HFFc6 (cell line): Measurements from ENCODE around the gene ULK2. TPM values are rescaled to one million over a fixed set of nuclear protein-coding genes. Genes with fewer than 3 reads are reported as not detected.
A peak's percentile ranks its signal among the peaks of the same experiment; 100 is the strongest.

Source experiments
- DNase-seq: peaks from one replicate; pipeline ENCODE4 v3.0.0-alpha.2; 2018
- H3K27ac Mint-ChIP-seq: 2 replicates; pipeline ENCODE4 v1.8.0; 2020; ENCODE audit warnings: mild to moderate bottlenecking, mixed read lengths
- H3K27me3 Mint-ChIP-seq: 2 replicates; pipeline ENCODE4 v1.8.0; 2021; ENCODE audit warnings: mild to moderate bottlenecking, moderate library complexity, mixed read lengths; ENCODE audit not compliant: insufficient read depth
- H3K36me3 Mint-ChIP-seq: 2 replicates; pipeline ENCODE4 v1.8.0; 2021; ENCODE audit warnings: low read depth, mixed read lengths
- H3K4me1 Mint-ChIP-seq: 2 replicates; pipeline ENCODE4 v1.8.0; 2020; ENCODE audit warnings: low read depth, mixed read lengths
- H3K4me3 Mint-ChIP-seq: 2 replicates; pipeline ENCODE4 v1.8.0; 2020; ENCODE audit warnings: mild to moderate bottlenecking, moderate library complexity, mixed read lengths
- H3K9me3 Mint-ChIP-seq: 2 replicates; pipeline ENCODE4 v1.8.0; 2020; ENCODE audit warnings: mild to moderate bottlenecking, mixed read lengths
- total RNA-seq, 6 experiments: library from RNA; stranded (reverse); fragmentation: NEBNext Ultra II Directional; extraction: Animal tissue kit (Norgen Biotek cat#: 25700); gene quantifications; 2 replicates in 1 of 6; 3 replicates in 5 of 6; pipeline ENCODE4 v1.2.3, GENCODE V29; 2021
- TF ChIP-seq, protein P1 (sequence below): fragments of 200-600 bp; sonication (generic); IDR thresholded peaks from 2 replicates; pipeline ENCODE4 v1.5.0; 2021; ENCODE audit warnings: antibody characterized with exemption, mild to moderate bottlenecking

ULK2 gene
- total RNA-seq, 6 experiments from 2014 or later = 4.2 to 10.4 (median 6.3) TPM

DNA sequence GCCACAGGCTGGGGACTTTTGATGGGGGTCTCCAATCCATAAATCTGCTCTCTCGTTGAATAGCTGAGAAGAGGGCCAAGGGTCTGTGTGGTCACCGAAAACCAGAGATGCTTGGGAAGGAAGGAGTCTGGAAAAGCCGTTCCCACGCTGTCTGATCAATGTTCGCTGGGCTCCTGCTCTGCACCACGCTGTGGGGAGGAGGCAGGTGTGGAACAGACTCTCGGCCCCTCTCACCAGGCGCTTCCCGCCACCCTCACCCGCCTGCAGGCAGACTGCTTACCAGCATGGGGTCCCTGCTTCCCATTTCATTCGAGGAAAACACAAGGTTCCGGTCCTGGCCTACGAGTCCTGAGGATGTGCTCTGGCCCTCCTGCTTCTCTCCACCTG is 118.9 kb downstream of the ULK2 start:
- no peaks in the 10 kb centered on the region for H3K36me3 Mint-ChIP-seq
- peaks cover 13% of the 10 kb centered on the region for H3K27me3 Mint-ChIP-seq
- TF ChIP-seq, protein P1, sequence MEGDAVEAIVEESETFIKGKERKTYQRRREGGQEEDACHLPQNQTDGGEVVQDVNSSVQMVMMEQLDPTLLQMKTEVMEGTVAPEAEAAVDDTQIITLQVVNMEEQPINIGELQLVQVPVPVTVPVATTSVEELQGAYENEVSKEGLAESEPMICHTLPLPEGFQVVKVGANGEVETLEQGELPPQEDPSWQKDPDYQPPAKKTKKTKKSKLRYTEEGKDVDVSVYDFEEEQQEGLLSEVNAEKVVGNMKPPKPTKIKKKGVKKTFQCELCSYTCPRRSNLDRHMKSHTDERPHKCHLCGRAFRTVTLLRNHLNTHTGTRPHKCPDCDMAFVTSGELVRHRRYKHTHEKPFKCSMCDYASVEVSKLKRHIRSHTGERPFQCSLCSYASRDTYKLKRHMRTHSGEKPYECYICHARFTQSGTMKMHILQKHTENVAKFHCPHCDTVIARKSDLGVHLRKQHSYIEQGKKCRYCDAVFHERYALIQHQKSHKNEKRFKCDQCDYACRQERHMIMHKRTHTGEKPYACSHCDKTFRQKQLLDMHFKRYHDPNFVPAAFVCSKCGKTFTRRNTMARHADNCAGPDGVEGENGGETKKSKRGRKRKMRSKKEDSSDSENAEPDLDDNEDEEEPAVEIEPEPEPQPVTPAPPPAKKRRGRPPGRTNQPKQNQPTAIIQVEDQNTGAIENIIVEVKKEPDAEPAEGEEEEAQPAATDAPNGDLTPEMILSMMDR = no peak
- no peak for DNase-seq
- H3K4me1 Mint-ChIP-seq = peaks cover 35% of the 10 kb centered on the region
- no peak overlapping the region for H3K27ac Mint-ChIP-seq
- H3K9me3 Mint-ChIP-seq = no peaks in the 10 kb centered on the region
- H3K4me3 Mint-ChIP-seq = peak overlapping the region; percentile 42; the same call in 1 of the 2 replicates

DNA sequence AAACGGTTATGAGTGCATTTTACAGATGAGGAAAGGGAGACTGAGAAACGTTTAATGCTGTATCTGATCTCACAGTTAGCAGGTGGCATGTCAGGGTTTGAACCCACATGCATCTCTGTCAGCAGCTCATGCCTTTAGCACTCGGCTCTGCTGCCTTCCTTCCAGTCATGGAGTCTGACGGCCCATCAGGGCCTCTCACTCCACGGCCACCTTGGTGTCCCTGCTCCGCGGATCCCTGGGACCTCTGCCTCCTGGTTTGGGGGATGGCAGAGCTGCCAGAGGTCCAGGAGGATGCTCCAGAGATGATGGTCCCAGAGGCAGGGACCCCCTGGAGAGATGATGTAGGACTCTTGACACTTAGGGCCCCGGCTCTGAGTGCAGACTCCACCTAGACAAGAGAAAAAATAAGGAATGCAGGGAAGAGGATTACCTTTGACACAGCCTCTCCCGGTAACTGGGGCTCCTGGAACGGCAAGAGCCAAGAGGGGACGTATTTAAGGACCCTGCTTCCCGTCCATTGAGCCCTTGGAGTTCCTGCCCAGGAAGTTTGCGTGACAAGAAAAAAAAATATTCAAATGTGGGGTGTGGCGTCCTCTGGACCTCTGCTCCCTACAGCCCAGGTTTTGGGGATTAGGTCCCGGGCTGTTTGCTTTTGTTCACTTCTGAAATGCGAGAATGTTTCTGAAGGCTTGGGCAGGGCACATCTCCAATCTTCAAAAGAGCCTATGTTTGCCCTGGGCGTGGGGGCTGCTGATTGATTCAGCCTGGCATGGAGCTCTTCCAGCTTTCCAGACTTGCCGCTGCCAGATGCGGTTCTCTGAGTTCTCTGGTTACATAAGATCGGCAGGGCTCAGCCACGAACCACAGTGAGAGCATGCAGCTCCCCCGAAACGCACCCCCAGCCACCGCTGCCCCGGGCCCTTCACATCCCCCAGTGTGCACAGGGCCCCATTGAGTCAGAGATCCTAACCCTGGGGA is 119.6 kb downstream of the ULK2 start, which contains the start of gene ALDH3A1:
Gene ALDH3A1 (minus strand): TSS at position 470 of the 978 bp plus-strand sequence. CDS start 3,169 bp downstream, outside the sequence.
- Mint-ChIP-seq H3K27me3 (peaks cover 13% of the 10 kb centered on the region), H3K9me3 (no peaks in the 10 kb centered on the region), H3K4me3 (peak within 1 kb of the TSS; percentile 42), H3K27ac (no peak within 1 kb of the TSS), H3K4me1 (peaks cover 28% of the 10 kb centered on the region), H3K36me3 (no peaks in the 10 kb centered on the region)
- TF ChIP-seq, protein P1 = no peak
- DNase-seq = no peak

DNA sequence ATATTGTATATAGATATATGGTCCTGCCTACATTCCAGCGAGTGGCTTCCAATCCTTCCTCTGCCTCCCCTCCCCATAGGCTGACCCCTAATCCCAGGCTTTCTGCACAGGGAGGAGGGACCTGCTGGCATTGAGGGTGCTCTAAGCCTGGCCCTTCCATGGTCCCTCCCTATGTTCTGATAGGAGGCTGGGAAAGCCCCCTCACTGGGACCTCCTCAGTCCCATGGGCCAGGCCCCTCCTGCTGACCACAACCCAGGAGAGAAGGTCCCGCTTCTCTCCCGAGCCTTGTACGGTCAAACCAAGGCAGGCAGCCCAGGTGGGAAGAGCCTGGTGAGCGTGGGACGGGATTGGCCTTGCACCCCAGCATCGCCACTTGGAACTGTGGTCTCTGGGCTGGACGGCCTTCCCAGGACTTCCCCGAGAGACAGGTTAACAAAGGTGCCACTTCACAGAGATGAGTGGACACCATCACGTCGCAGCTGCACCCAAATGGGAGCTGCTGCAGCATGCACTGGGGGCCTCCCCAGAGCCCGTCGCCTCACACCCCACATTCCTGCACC is 120.5 kb downstream of the ULK2 start:
- no peak overlapping the region for H3K4me3 Mint-ChIP-seq
- no peak for DNase-seq
- H3K4me1 Mint-ChIP-seq = peaks cover 19% of the 10 kb centered on the region
- TF ChIP-seq, protein P1 = no peak
- H3K9me3 Mint-ChIP-seq = no peaks in the 10 kb centered on the region
- no peak overlapping the region for H3K27ac Mint-ChIP-seq
- peaks cover 13% of the 10 kb centered on the region for H3K27me3 Mint-ChIP-seq
- H3K36me3 Mint-ChIP-seq = no peaks in the 10 kb centered on the region

DNA sequence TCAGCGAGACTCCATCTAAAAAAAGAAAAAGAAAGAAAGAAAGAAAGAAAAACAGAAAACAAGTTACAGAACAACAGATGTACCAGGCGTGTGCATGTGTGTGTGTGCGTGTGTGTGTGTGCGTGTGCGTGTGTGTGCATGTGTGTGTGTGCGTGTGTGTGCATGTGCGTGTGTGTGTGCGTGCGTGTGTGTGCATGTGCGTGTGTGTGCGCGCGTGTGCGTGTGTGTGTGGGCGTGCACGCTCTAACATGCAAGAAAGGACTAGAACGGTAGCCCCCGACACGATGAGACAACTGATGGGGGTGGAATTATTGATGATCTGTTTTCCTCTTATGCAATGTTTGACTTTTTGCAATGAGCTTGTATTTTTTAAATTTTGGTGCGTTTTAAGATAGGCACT is 121.2 kb downstream of the ULK2 start:
- DNase-seq = no peak
- Mint-ChIP-seq H3K27ac (no peak overlapping the region), H3K27me3 (peaks cover 19% of the 10 kb centered on the region), H3K4me1 (peaks cover 17% of the 10 kb centered on the region), H3K9me3 (no peaks in the 10 kb centered on the region), H3K4me3 (no peak overlapping the region), H3K36me3 (no peaks in the 10 kb centered on the region)
- TF ChIP-seq, protein P1 = no peak

DNA sequence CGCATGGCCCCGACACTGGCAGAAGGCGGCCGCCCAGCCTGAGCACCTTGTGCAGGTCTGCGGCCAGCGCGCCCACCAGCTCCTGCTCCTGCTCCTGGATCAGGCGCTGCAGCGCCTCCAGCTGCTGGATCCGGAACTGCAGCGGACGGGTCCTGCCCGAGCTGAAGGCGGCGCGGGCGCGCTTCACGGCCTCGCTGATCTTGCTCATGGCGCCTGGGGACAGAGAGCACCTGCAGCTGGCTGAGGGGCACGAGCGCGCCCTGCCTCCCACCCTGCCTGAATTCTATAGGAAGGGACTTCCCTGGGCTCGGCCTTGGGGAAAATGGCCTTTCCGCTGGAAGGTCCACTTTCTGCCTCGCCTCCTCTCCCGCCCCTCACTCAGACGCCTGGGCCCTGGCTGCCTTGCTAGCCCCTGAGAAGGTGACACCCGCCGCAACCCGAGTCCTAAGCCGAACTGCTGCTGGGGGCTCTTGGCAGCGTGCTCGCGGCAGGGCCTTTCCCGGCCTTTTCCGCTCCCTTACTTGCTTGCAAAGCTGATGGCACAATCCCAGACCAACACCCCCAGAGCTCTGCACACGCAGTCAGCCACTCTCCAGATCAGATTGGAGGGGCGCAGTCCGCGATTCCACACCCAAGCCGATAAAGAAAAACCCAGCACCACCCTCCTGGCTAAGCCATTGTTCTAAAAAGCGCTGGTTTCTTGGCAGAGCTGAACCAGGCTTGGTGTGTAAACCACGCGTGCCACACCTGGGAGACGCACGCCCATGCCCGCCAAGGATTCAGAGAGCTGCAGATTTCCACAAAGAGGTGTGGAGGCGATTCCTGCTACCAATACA is 122.6 kb downstream of the ULK2 start:
- DNase-seq = peak; percentile 48
- H3K36me3 Mint-ChIP-seq = no peaks in the 10 kb centered on the region
- no peak overlapping the region for H3K27ac Mint-ChIP-seq
- peaks cover 29% of the 10 kb centered on the region for H3K27me3 Mint-ChIP-seq
- no peaks in the 10 kb centered on the region for H3K9me3 Mint-ChIP-seq
- H3K4me1 Mint-ChIP-seq = peaks cover 17% of the 10 kb centered on the region
- TF ChIP-seq, protein P1 = peak; percentile 88
- 0 out of 2 replicates have a peak overlapping the region, but pooled peaks have one; percentile 26 for H3K4me3 Mint-ChIP-seq
